Memory B cell (primary cell): ENCODE data around the gene GKN1.

Experiments used
- ATAC-seq: fragments of 150-1000 bp; cut with Tn5 transposase; 2 replicates; pipeline ENCODE4 v1.10.0; 2021; ENCODE audit warnings: low read depth, mild to moderate bottlenecking, moderate library complexity
- DNase-seq, 2 donors: peaks; one replicate each; pipeline ENCODE4 v3.0.0; 2022; ENCODE audit warnings: low spot score in 2 of 2
- H3K27ac Mint-ChIP-seq: one replicate; pipeline ENCODE4 v1.8.0; 2022; ENCODE audit warnings: mild to moderate bottlenecking, moderate library complexity, mixed read lengths
- H3K27me3 Mint-ChIP-seq: one replicate; pipeline ENCODE4 v1.8.0; 2022; ENCODE audit warnings: mixed read lengths
- H3K36me3 Mint-ChIP-seq: one replicate; pipeline ENCODE4 v1.8.0; 2022; ENCODE audit warnings: mild to moderate bottlenecking, mixed read lengths
- H3K4me1 Mint-ChIP-seq: one replicate; pipeline ENCODE4 v1.8.0; 2022; ENCODE audit warnings: mixed read lengths
- H3K4me3 Mint-ChIP-seq: one replicate; pipeline ENCODE4 v1.8.0; 2022; ENCODE audit warnings: mild to moderate bottlenecking, moderate library complexity, mixed read lengths
- H3K9me3 Mint-ChIP-seq: one replicate; pipeline ENCODE4 v1.8.0; 2022; ENCODE audit warnings: mixed read lengths

The GKN1 gene

DNA sequence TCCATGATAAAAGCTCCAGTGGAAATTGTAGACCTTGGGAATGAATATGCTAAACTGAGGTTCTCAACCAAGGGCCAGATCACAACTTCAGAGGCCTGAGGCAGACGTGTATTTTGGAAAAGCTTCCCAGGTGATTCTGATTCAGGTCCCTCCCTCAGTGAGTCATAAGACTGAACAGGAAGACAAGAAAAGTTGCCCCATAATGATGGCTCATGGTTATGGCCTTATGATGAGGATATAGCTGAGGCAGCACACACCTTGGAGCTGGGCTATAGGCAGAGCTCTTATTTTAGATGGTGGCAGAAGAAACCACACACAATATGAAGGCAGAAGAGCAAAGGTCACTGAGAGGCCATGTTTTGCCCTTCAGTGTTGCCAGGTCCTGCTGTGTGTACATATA, 48.1 kb downstream of the GKN1 start:
- Mint-ChIP-seq H3K27me3 (peaks cover 15% of the 10 kb centered on the region), H3K27ac (no peak overlapping the region), H3K36me3 (no peaks in the 10 kb centered on the region), H3K4me1 (no peaks in the 10 kb centered on the region), H3K4me3 (no peak overlapping the region), H3K9me3 (peaks cover 2% of the 10 kb centered on the region)
- no peak for DNase-seq
- no peak for ATAC-seq

DNA sequence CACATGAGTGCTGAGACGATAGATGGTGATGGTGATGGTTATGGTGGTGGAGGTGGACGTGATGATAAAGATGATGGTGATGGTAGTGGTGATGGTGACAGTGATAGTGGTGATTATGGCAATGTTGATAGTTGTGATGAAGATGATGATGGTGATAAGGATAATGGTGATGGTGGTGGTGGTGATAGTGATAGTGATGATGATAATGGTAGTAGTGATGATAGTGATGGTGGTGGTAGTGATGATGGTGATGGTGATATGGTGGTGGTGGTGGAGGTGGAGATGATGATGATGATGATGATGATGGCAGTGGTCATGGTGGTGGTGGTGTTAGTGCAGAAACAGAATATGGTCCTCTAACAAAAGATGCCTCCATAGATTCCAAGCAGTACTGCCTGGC, 48.8 kb downstream of the GKN1 start:
- Mint-ChIP-seq H3K36me3 (no peaks in the 10 kb centered on the region), H3K27ac (no peak overlapping the region), H3K4me1 (no peaks in the 10 kb centered on the region), H3K4me3 (no peak overlapping the region), H3K27me3 (peaks cover 13% of the 10 kb centered on the region), H3K9me3 (peaks cover 4% of the 10 kb centered on the region)
- no peak for ATAC-seq
- DNase-seq = no peak

DNA sequence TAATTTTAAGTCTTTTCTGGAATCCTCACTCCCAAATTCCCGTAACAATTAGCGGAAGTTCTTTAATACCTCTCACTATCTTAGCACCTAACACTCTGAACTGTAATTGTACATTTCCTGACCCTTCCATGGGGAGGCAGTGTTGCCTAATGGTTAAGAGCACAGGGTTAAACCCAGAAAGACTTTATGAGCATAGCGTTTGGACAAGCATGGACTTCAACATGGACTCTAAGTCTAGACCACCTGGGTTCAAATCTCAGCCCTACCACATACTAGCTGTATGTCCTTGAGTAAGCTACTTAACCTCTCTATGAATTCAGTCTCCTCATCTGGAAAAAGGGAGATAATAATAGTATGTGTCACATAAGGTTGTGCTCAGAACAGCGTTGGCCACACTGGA, 51.6 kb downstream of the GKN1 start:
- no peak overlapping the region for H3K4me3 Mint-ChIP-seq
- no peak overlapping the region for H3K27ac Mint-ChIP-seq
- no peak for ATAC-seq
- H3K9me3 Mint-ChIP-seq = peaks cover 4% of the 10 kb centered on the region
- no peaks in the 10 kb centered on the region for H3K36me3 Mint-ChIP-seq
- H3K27me3 Mint-ChIP-seq = peaks cover 8% of the 10 kb centered on the region
- DNase-seq = no peak
- H3K4me1 Mint-ChIP-seq = no peaks in the 10 kb centered on the region

DNA sequence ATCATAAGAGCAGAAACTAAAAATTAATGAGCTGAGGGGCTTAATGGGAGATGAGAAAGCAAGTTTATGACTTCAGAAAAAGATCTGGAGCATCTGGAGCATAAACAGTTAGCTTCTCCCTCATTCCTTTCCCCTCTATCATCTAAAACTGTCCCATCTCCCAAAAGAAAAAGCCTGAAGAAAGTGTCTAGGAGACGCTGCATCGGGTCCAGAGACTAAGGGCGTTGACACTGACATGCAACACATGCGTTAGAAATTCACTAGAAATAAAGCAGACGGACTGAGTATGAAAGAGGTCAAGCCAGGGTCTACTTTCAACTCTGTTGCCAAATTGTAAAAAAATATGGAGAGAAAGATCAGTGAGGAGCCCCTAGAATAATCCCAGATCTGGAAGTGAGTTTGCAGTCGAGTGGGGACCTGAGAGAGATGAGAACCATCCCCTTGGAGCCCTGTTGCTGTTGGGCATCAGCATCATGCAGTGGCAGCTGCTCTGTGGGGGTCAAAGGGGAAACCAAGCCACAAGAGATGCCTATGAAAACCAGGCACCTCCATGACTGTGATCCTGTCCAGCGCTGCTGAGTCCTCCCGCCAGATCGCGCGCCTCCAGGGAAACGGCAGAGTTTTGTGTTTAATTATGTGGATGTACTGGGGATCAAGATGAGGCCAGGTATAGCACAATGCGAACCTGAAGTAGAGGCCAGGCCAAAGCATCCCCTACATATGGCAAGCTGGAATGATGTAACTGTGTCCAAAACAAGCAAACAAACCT, 52.4 kb downstream of the GKN1 start:
- ATAC-seq (no peak), DNase-seq (no peak)
- Mint-ChIP-seq H3K9me3 (peaks cover 4% of the 10 kb centered on the region), H3K27ac (no peak overlapping the region), H3K27me3 (peaks cover 4% of the 10 kb centered on the region), H3K4me3 (no peak overlapping the region), H3K4me1 (no peaks in the 10 kb centered on the region), H3K36me3 (no peaks in the 10 kb centered on the region)
